GM18867 (cell line): ENCODE results near the gene ZBTB2.

Source experiments
- ATAC-seq: cut with Tn5 transposase; IDR thresholded peaks from one replicate; pipeline ENCODE4 v1.9.1; 2021; ENCODE audit warnings: mild to moderate bottlenecking, moderate library complexity; ENCODE audit not compliant: unreplicated experiment

ZBTB2 gene, protein sequence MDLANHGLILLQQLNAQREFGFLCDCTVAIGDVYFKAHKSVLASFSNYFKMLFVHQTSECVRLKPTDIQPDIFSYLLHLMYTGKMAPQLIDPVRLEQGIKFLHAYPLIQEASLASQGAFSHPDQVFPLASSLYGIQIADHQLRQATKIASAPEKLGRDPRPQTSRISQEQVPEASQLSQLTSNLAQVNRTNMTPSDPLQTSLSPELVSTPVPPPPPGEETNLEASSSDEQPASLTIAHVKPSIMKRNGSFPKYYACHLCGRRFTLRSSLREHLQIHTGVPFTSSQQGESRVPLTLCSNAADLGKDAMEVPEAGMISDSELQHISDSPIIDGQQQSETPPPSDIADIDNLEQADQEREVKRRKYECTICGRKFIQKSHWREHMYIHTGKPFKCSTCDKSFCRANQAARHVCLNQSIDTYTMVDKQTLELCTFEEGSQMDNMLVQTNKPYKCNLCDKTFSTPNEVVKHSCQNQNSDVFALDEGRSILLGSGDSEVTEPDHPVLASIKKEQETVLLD

DNA sequence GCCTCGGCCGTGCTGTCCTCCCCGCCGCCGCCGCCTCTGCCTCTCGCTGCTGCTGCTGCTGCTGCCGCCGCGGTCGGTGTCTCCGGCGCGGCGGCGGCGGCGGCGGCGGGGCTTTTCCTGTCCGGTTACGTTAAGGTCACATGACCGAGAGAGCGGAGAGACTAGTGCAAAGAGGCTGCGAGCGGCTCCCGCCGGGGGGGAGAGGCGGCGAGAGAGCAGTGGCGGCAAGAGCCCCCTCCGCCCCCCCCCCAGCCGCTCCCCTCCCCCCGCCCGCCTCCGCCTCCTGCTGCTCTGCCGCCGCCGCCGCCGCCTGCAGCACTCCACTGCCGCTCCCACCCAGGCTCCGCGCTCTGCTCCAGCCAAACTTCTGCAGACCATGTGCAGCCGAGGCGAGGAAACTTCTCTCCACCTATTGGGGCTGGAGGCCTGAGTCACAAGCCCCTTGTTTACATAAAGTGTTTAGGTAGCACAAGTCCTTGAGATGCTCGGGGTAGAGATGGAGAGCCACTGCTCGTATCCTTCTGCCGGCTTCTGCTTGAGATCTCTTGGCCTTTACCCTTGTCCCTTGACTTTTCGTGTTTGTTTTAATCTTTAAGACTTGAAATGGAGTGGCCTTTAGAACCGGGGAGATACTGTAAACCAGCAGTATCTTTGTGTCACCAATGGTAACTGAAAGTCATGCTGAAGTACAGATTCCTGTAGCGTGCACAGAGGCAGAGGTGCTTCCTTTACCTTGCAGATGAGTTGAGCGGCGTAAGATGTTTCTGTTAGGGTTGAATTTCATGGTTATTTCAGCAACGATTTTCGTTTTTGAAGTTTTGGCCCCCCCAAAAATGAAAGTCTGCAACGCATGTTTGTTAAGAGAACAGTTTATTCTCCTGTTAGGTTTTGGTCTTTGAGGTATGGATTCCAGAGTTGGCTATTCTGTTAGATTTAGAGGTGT, at the start of gene ZBTB2:
ZBTB2 (minus strand) TSS at position 89 of the 943 bp plus-strand sequence. CDS start 17,922 bp downstream, outside the sequence.
- ATAC-seq: peak; percentile 9

DNA sequence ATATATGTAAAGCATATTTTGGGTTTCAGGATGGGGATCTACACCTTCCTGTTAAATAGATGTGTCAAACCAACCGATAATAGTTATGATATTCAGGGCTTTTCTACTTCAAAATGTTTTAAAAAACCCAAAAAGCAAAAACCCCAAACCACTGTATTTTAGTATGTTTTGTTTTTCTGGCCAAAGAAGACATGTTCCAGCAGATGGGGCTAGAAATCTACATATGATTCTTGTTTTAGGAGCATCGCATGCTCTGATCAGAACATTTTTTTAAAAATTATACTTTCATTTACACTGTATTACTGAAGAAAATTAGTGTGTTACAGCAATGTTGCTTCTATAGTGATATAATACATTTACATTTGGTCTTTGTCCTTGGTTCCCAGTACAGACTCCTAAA, 49.6 kb upstream of the ZBTB2 start:
- ATAC-seq: peak; percentile 49

DNA sequence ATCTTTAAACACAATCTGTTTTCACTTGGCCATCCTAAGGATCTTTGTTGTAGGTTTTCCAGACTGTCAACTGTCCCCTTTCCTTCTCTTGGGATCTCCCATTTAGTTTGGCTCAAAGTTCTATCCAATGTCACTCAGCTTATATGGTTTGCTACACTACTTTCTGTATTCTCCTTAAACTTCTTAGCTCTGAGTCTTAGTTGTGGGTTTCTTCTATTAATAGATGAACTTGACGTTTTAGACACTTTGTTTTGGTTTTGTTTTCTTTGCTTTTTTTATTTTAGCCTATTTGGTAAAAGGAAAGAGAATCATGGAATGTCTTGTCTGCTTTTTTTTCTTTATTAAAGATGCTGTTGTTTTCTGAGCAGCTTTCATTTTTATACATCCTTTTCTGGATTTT, 49.1 kb upstream of the ZBTB2 start:
- ATAC-seq: peak; percentile 72

DNA sequence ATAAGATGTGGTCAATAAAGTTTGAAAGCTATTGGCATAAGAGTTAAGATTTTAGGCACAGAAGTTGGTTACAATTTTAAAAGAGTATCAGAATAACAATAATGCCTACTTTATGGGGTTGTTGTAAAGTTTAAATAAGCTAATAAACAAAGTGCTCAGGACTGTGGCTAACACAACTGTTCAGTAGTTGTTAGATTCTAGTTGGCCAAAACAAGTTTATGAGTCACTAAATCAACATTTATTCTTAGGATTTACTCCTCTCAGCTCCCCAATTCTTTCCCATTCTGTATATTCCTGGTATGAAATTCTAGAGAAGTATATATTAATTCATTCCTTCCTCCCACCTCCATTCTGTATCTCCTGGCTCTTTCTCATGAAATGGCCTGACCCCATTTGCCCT, 46.0 kb upstream of the ZBTB2 start:
- no peak for ATAC-seq

DNA sequence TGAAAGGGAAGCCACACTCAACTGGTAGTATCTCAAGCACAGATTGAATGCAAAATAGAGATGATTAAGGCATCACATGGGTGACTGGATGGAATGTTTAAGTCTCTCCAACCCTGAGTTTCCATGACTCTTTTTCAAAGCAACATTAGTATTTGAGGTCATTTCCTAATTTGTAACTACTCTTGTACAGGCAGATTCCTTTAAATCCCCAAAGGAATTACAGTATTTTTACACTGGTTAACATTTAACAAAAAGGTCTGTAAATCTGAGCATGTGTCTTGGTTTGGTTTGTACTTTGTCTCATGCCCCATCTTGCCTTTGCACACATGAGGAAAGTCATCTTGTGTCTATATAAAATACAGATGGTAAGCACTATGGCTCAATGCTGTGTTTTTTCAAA, 45.4 kb upstream of the ZBTB2 start:
- ATAC-seq: no peak

DNA sequence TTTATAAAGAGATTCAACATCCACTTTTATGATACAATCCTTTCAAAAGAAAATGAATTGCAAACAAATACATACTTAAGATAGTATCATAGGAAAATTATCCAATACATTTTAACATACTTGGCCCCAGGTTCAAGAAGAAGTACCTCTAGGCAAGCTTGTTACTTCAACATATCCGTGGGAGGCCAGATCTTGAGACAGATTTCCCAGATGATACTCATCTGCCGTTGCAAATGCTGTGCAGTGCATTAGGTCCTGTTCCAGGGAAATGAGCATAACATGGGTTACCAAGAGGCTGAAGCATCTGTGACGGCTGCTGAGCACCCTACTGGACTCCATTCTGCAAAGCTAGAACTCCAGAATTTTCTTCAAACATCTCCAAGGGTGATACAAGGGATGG, 44.9 kb upstream of the ZBTB2 start:
- no peak for ATAC-seq

DNA sequence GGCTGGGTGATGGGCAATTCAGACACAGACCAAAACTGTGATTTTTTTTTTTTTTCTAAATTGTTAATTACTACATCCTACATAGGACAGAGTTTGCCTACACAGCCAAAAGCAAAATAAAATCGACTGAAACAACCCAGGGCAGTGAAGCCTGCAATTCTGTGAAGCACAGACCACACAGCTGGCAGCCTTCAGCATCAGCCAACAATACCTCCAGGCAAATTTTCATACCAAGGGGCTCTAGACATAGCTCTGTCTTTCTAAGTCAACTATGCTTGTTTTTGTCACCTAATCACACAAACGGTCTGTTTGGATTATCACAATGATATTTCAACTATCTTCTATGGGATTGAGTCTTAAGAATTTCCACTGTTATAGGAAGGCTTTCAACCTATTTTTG, 43.0 kb upstream of the ZBTB2 start:
- ATAC-seq: no peak

DNA sequence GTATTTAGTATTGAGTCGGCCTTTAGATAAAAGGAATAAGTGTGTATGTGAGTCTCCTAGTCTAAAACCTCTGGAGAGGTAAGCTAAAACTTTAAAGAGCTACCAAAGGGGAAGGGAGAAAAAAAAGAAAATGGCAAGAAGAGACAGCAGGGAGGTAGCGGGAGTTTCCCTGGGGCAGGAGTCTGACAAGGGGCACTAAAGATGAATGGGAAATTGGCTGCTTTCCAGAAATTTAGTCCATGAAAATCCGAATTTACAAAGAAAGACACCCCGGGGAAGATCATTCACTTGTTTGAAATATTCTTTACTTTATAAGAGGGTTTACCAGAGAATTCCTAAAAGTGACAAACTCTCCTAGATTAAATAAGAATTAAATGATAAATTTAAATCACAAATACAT, 41.3 kb upstream of the ZBTB2 start:
- ATAC-seq: no peak

DNA sequence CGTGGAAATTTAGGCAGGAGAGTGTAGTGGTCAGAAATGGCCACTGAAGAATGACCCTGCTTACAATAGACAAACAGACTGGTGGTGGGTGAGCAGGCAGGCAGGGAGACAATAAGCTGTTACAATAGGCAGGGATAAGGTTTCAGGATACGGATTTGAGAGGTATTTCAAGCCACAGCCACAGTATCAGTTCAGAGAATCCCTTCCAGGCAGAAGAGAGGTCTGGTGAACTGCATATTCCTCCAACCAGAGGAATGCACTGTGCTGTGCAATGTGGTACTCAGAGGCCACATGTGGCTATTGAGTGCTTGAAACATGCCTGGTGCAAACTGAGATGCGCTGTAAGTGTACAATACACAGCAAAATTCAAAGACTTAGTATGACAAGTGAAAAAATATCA, 40.0 kb upstream of the ZBTB2 start:
- ATAC-seq: no peak

DNA sequence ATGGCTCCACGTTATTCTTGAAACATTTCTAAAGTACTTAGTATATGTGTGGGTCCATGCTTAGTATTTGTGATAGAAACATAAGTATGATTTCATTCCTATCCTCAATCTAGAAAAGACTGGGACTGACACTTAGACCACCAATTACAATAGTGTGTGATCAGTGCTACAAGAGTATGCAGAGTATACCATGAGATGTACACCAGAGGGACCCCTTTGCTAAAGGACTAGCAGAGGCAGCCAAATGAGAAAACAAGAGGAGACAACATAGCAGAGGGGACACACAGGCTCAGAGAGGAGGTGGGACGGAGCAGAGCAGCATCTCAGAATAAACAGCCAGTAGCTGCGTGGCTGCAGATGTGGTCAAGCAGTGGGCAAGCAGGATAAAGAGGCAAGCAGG, 39.5 kb upstream of the ZBTB2 start:
- no peak for ATAC-seq

DNA sequence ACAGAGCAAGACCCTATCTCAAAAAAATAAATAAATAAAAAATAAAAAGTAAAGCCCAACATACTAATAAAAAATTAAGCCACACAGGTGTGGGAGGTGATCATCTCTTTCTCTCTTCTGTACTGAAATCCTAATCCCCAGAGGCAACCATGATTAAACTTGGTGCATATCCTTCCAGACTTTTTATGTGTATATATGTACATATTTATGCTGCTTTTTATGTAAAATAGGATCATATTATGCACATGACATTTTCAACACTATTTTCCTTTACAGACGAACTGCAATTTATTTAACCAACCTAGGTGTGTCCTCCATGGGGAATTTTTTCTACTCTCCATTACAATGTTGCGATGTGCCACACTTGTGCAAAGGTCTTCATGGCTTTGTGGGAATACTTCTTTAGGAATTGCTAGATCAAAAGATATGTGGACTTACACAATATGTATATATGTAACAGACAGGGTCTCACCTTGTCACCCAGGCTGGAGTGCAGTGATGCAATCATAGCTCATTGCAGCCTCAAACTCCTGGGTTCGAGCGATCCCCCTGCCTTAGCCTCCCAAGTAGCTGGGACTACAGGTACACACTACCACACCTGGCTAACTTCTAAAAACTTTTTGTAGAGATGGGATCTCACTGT, 36.9 kb upstream of the ZBTB2 start:
- ATAC-seq: no peak

DNA sequence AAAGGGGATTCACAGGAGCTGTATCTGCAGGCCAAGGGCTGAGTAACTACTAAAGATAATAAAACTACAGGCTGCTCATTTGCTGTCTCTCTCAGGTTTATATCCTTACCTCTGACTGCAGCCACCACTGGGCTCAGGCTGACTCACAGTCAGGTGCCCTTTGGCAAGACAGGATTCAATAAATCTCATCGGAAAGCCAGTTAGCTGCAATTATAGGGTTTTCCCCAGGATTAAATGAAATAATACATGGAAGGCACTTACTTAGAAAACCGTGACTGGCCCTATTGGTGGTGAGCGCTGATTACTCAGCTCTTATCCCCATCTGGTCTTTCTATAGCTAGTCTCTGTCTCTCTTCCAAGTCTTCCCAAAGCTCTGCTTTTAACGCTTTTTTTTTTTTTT, 34.2 kb upstream of the ZBTB2 start:
- no peak for ATAC-seq

DNA sequence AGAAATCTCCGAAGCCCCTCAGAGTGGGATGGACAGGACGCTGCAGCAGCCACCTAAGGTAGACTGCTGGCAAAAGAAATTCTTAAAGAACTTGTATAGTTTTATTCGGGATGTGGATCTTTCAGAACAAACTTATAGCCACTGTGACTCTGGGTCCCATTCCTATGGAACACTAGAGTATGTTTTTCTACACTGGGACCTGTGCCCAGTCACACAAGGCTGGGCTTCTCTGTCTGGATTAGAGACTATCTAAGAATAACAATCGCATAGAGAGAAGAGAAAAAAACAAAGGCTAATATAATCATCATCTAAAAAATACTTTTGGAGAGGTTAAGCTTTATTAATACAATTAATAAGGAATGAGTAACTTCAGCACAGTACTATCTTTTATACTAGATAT, 31.6 kb upstream of the ZBTB2 start:
- no peak for ATAC-seq

DNA sequence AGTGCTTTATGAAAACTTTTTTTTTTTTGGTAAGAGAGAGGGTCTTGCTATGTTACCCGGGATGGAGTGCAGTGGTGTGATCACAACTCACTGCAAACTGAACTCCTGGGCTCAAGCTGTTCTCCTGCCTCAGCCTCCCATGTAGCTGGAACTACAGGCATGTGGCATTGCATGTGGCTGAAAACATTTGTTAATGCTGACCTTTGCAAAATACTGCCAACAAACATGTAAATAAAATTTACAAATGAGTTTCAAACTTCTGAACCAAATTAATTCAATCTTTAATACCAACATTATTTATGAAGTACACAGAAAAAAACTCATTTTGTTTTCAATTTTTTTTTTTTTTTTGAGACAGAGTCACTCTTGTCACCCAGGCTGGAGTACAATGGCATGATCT, 26.1 kb upstream of the ZBTB2 start:
- ATAC-seq: no peak

DNA sequence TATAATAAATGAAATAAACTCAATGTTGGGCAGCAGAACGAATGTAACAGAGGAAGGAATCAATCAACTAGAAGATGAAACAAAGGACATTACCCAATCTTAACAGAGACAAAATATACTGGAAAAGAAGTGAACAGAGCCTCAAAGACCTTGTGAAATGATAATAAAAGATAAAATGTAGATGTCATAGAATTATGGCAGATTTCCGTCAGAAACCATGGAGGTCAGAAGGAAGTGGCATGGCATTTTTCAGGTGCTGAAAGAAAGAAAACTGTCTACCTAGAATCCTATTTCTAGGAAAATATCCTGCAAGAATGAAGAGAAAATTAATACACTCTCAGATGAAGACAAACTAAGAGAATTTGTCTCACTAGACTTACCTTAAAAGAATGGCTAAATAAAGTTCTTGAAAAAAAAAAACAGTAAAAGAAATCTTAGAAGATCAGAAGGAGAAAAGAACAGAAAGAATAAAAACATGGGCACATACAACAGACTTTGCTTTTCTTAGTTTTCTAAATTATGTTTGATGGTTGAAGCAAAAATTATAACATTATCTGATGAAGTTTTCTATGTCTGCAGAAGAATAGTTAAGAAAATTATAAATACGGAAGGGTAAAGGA, 23.4 kb upstream of the ZBTB2 start:
- no peak for ATAC-seq

DNA sequence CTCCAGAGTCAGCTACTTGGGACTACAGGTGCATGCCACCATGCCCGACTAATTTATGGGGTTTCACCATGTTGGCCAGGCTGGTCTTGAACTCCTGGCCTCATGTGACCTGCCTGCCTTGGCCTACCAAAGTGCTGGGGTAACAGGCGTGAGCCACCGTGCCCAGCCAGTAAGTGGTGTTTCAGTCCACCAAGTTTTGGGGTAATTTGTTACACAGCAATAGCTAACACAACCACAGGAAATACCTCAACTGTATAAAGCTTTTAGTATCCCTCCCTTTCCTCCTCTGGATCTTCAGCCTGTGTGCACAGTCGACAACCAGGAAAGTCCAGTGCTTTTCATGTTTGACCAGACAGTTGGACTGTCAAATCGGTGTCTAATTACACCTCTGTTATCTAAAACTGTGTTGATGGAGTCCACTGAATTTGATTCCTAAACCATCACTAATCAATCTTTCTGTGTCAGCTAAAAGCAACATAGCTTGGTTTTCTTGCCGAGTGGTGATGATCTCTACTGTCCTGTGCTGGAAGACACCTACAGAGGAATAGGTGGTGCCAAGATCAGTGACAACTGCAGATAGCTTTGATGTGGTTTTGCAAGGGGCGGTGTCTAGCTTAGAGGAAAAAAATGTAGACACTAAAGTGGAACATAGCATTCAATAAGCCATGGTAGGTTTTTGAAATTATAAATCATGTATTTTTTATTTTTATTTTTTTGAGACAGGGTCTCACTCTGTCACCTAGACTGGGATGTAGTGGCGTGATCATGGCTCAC, 22.2 kb upstream of the ZBTB2 start:
- no peak for ATAC-seq

DNA sequence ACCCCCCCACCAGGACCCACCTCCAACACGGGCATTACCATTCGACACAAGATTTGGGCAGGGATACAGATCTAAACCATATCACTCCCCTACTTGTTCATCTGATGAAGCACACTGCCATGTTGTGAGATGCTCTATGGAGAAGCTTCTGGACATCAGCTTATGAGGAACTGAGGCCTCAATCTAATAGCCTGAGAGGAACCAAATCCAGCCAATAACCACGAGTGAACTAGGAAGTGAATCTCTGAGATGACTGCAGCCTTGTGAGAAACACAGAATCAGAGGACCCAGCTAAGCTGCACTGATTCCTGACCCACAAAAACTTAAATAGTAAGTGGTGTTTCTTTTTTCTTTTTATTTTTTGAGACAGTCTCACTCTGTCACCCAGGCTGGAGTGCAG, 21.6 kb upstream of the ZBTB2 start:
- no peak for ATAC-seq

DNA sequence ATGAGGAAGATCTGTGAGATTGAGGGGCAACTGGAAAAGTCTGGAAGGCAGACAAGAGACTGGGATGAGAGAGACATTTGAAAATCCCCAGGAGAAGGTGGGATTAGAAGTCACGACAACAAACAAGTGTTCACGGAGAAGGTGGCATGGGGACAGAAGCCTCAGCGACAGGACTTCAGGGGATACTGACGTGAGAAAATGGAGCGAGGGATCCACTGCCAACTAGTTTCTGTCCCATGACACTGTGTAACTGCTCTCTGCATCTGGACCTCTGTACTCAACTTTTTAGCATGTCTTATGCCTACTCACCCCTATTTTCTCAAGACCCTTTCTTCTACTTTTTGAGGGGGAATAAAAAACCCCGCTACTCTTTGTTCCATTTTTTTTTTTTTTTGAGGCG, 18.3 kb upstream of the ZBTB2 start:
- no peak for ATAC-seq

DNA sequence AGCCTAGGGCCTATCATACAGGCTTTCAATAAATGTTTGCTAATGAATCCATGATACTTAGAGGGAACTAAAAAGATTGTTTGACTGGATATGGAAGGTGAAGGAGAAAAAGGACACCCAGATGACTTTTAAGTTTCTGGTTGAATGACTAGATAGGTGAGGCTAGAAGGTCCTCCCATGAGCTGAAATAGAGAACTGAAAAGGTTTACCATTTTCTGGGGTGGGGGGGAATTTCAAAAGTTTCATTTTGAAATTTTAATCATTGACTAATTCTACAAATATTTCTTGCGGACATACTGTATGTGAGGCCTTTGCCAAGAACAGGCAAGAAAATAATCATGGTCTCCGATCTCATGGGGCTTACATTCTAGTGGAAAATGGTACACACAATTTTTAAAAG, 17.9 kb upstream of the ZBTB2 start:
- no peak for ATAC-seq

DNA sequence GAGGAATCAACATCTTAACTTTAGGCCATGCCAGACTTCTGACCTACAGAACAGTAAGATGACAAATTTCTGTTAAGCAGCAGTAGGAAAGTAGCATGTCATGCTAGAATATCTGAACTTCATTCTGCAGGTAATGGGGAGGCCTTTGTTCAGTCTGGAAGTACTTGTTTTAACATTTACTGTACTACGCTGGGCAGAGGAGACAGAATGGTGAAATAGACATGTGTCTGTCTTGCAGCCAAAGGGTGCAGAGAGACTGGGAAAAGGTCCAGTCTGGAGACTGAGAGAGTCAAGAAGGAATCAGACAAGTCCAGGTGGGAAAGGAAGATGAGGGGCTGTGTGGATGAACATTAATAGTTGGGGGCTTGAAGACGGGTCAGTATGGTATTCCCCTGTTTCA, 17.5 kb upstream of the ZBTB2 start:
- ATAC-seq: no peak
